ENCODE results near the gene MYL3.
A peak's percentile ranks its signal among the peaks of the same experiment; 100 is the strongest.

MYL3 gene

GRCh38 chr3:46870651-46871050 is 7.4 kb upstream of the MYL3 start:
- DNase-seq (ENCODE audit: low read depth), result no peak
- TF ChIP-seq, protein P1, sequence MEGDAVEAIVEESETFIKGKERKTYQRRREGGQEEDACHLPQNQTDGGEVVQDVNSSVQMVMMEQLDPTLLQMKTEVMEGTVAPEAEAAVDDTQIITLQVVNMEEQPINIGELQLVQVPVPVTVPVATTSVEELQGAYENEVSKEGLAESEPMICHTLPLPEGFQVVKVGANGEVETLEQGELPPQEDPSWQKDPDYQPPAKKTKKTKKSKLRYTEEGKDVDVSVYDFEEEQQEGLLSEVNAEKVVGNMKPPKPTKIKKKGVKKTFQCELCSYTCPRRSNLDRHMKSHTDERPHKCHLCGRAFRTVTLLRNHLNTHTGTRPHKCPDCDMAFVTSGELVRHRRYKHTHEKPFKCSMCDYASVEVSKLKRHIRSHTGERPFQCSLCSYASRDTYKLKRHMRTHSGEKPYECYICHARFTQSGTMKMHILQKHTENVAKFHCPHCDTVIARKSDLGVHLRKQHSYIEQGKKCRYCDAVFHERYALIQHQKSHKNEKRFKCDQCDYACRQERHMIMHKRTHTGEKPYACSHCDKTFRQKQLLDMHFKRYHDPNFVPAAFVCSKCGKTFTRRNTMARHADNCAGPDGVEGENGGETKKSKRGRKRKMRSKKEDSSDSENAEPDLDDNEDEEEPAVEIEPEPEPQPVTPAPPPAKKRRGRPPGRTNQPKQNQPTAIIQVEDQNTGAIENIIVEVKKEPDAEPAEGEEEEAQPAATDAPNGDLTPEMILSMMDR (IDR thresholded peaks at IDR 0.05; ENCODE audit: insufficient read depth, low read depth, low read length, missing control alignments), result no peak
- H3K4me3 ChIP-seq (ENCODE audit: low read depth, low read length), result no peak overlapping the region

- TF ChIP-seq, protein P1 (IDR thresholded peaks at IDR 0.05; ENCODE audit: insufficient read depth, low read depth, low read length, missing control alignments), result no peak
- no peak overlapping the region for H3K4me3 ChIP-seq (ENCODE audit: low read depth, low read length)
- no peak for DNase-seq (ENCODE audit: low read depth)
These were observed 6.2 kb upstream of the MYL3 start for GRCh38 chr3:46869440-46869839.

- no peak overlapping the region for H3K4me3 ChIP-seq (ENCODE audit: low read depth, low read length)
- TF ChIP-seq, protein P1 (IDR thresholded peaks at IDR 0.05; ENCODE audit: insufficient read depth, low read depth, low read length, missing control alignments), result no peak
- no peak for DNase-seq (ENCODE audit: low read depth)
These were observed 5.7 kb upstream of the MYL3 start for GRCh38 chr3:46868948-46869347.

DNA sequence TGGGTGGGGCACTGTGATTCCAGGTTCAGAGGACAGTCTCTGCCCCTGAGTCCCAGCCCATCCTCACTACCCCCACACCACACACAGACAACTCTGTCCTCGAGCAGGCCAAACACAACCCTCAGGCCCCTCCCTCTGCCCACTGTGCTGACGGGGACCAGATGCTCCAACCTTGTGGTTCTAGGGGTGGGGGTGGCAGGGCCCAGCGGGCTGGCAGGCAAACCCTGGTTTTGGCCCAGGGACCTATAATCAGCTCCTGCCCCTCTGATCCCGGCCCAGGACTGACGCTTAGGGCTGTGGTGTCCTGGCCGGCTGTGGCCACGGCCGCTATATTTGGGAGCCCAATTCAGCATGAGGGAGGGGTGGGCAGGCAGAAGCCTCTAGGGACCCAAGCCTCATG is 5.0 kb upstream of the MYL3 start:
- TF ChIP-seq, protein P1 (IDR thresholded peaks at IDR 0.05; ENCODE audit: insufficient read depth, low read depth, low read length, missing control alignments), result no peak
- DNase-seq (ENCODE audit: low read depth), result no peak
- H3K4me3 ChIP-seq (ENCODE audit: low read depth, low read length), result no peak overlapping the region

DNA sequence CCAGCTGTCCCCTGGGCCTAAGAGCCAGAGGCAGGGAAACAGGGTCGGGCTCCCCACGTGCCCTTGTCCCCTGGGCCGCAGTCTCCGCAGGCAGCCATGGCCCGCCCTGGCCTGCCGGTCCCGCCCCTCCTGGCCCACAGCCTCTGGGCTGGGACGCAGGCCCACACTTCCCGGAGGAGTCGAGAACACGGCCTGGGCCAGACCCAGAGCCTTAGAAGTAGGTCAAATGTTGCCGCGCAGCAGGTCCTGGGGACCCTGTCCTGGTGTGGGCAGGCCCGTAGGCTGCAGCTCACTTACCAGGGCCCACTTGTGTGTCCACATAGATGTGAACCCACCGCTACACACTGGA is 4.3 kb upstream of the MYL3 start:
- TF ChIP-seq, protein P1 (IDR thresholded peaks at IDR 0.05; ENCODE audit: insufficient read depth, low read depth, low read length, missing control alignments), result no peak
- H3K4me3 ChIP-seq (ENCODE audit: low read depth, low read length), result no peak overlapping the region
- DNase-seq (ENCODE audit: low read depth), result no peak

- TF ChIP-seq, protein P1 (IDR thresholded peaks at IDR 0.05; ENCODE audit: insufficient read depth, low read depth, low read length, missing control alignments), result peak; percentile 96
- no peak overlapping the region for H3K4me3 ChIP-seq (ENCODE audit: low read depth, low read length)
- DNase-seq (ENCODE audit: low read depth), result peak; percentile 60
These were observed 3.7 kb upstream of the MYL3 start for GRCh38 chr3:46866720-46867549.
